Measurements from ENCODE around the gene STK38.

GRCh38 chr6:36461646-36462045 is 85.6 kb downstream of the STK38 start:
- TF ChIP-seq CTCF (conservative IDR thresholded peaks at IDR 0.05 in 1 of 2, IDR thresholded peaks at IDR 0.05 in 1 of 2; ENCODE audit: low read depth in 1 of 2, low read length in 2 of 2) (no peak), EZH2 (IDR thresholded peaks at IDR 0.05; ENCODE audit: low read length, missing control alignments) (no peak)
